ENCODE data around the gene PTPN14.
A peak's percentile ranks its signal among the peaks of the same experiment; 100 is the strongest.

The PTPN14 gene

GRCh38 chr1:214553142-214553710 lies 1.8 kb upstream of the PTPN14 start:
- CTCF ChIA-PET: interaction anchor here (2.0 kb wide), 1 partner anchor 221 kb away, joined by 5 read pairs; no protein-coding TSS in a partner anchor

GRCh38 chr1:214552174-214552608 lies 789 bp upstream of the PTPN14 start:
- TF ChIP-seq PKNOX1 (IDR thresholded peaks at IDR 0.05): no peak
- no peak for TF ChIP-seq FOXK2 (IDR thresholded peaks at IDR 0.05)
- no peak for TF ChIP-seq TARDBP (IDR thresholded peaks at IDR 0.05)
- no peak for TF ChIP-seq SUZ12 (IDR thresholded peaks at IDR 0.05)
- no peak for TF ChIP-seq HDGF (IDR thresholded peaks at IDR 0.05; ENCODE audit: borderline replicate concordance)
- TF ChIP-seq FOXM1 (IDR thresholded peaks at IDR 0.05; ENCODE audit: borderline replicate concordance): no peak
- TF ChIP-seq ELF4 (IDR thresholded peaks at IDR 0.05): no peak
- TF ChIP-seq CTBP1 (IDR thresholded peaks at IDR 0.05; ENCODE audit: borderline replicate concordance): no peak
- TF ChIP-seq NFRKB (IDR thresholded peaks at IDR 0.05): no peak
- ChIA-PET CTCF (interaction anchor here (0.7 to 3.9 kb wide), 3 partner anchors 12 to 220 kb away, joined by 3 to 20 read pairs (median 5); no protein-coding TSS in a partner anchor), POLR2A (interaction anchor here (0.7 to 3.0 kb wide), 12 partner anchors 11 to 56 kb away, joined by 3 to 9 read pairs (median 4); no protein-coding TSS in a partner anchor)
- peak; percentile 40 for DNase-seq (ENCODE audit: extremely low spot score)

More at GRCh38 chr1:214553142-214553710, 1.8 kb upstream of the PTPN14 start:
- no peak for DNase-seq (ENCODE audit: extremely low spot score)
- no peak for TF ChIP-seq NFRKB (IDR thresholded peaks at IDR 0.05)
- POLR2A ChIA-PET: no interaction called here

GRCh38 chr1:214550857-214551435 lies 456 bp downstream of the PTPN14 start:
- peak; percentile 63 for DNase-seq (ENCODE audit: extremely low spot score)
- ChIA-PET CTCF (interaction anchor here (0.7 to 3.9 kb wide), 3 partner anchors 11 to 170 kb away, joined by 3 to 20 read pairs (median 4); no protein-coding TSS in a partner anchor), POLR2A (interaction anchor here (1.0 to 3.0 kb wide), 6 partner anchors 8 to 30 kb away, joined by 3 to 9 read pairs (median 5); no protein-coding TSS in a partner anchor)
- no peak for TF ChIP-seq SP1 (IDR thresholded peaks at IDR 0.05)
- peak; percentile 21; the same call in 1 of the 2 replicates for TF ChIP-seq CTBP1 (IDR thresholded peaks at IDR 0.05; ENCODE audit: borderline replicate concordance)
- no peak for TF ChIP-seq NFRKB (IDR thresholded peaks at IDR 0.05)
- peak; percentile 30 for TF ChIP-seq L3MBTL2 (conservative IDR thresholded peaks at IDR 0.05)
- TF ChIP-seq BHLHE40 (IDR thresholded peaks at IDR 0.05; ENCODE audit: borderline replicate concordance): no peak

- ChIA-PET POLR2A (interaction anchor here (0.5 to 3.0 kb wide), 5 partner anchors 9 to 35 kb away, joined by 3 to 7 read pairs (median 5); no protein-coding TSS in a partner anchor), CTCF (interaction anchor here (0.7 to 3.9 kb wide), 5 partner anchors 10 to 169 kb away, joined by 3 to 20 read pairs (median 4); no protein-coding TSS in a partner anchor)
Measured at GRCh38 chr1:214550013-214550856, 1.2 kb downstream of the PTPN14 start.

GRCh38 chr1:214549604-214550003 lies 1.8 kb downstream of the PTPN14 start:
- no peak for DNase-seq (ENCODE audit: extremely low spot score)
- CTCF ChIA-PET: interaction anchor here (1.0 to 3.9 kb wide), 3 partner anchors 9 to 44 kb away, joined by 3 to 20 read pairs (median 4); no protein-coding TSS in a partner anchor
- no peak for TF ChIP-seq FOXK2 (IDR thresholded peaks at IDR 0.05)
- TF ChIP-seq TARDBP (IDR thresholded peaks at IDR 0.05): no peak
- no peak for TF ChIP-seq FOXA1 (IDR thresholded peaks at IDR 0.05)
- TF ChIP-seq LEF1 (IDR thresholded peaks at IDR 0.05; ENCODE audit: borderline replicate concordance): no peak
- no peak for TF ChIP-seq L3MBTL2 (conservative IDR thresholded peaks at IDR 0.05)
- TF ChIP-seq HDGF (IDR thresholded peaks at IDR 0.05; ENCODE audit: borderline replicate concordance): no peak
- no peak for TF ChIP-seq FOXM1 (IDR thresholded peaks at IDR 0.05; ENCODE audit: borderline replicate concordance)
- TF ChIP-seq ZNF384 (IDR thresholded peaks at IDR 0.05): no peak
- TF ChIP-seq SUZ12 (IDR thresholded peaks at IDR 0.05): no peak
- no peak for TF ChIP-seq SP1 (IDR thresholded peaks at IDR 0.05)
- TF ChIP-seq ARNT (IDR thresholded peaks at IDR 0.05): no peak
- TF ChIP-seq PKNOX1 (IDR thresholded peaks at IDR 0.05): no peak
- TF ChIP-seq BHLHE40 (IDR thresholded peaks at IDR 0.05; ENCODE audit: borderline replicate concordance): no peak
- no peak for TF ChIP-seq NFRKB (IDR thresholded peaks at IDR 0.05)
- TF ChIP-seq ELF4 (IDR thresholded peaks at IDR 0.05): no peak
- TF ChIP-seq CTBP1 (IDR thresholded peaks at IDR 0.05; ENCODE audit: borderline replicate concordance): no peak
- POLR2A ChIA-PET: interaction anchor here (1.1 to 3.0 kb wide), 3 partner anchors 8 to 23 kb away, joined by 5 to 7 read pairs (median 6); no protein-coding TSS in a partner anchor

More at GRCh38 chr1:214550013-214550856, 1.2 kb downstream of the PTPN14 start:
- no peak for DNase-seq (ENCODE audit: extremely low spot score)
- TF ChIP-seq LEF1 (IDR thresholded peaks at IDR 0.05; ENCODE audit: borderline replicate concordance): no peak
- no peak for TF ChIP-seq SP1 (IDR thresholded peaks at IDR 0.05)
- TF ChIP-seq CTBP1 (IDR thresholded peaks at IDR 0.05; ENCODE audit: borderline replicate concordance): no peak
- TF ChIP-seq ELF4 (IDR thresholded peaks at IDR 0.05): no peak
- no peak; the same call in 1 of the 2 replicates for TF ChIP-seq L3MBTL2 (conservative IDR thresholded peaks at IDR 0.05)
- no peak for TF ChIP-seq PKNOX1 (IDR thresholded peaks at IDR 0.05)
